ENCODE measurements around the gene SLC16A3. TPM values are rescaled to one million over a fixed set of nuclear protein-coding genes. Genes with fewer than 3 reads are reported as not detected.
A peak's percentile ranks its signal among the peaks of the same experiment; 100 is the strongest.

SLC16A3 gene
- total and polyA plus RNA-seq, 10 of the 15 experiments (the other 5 are each of a cell fraction or from before 2014, with no cell fraction given): 0.10 to 46.5 (median 8.0) TPM

DNA sequence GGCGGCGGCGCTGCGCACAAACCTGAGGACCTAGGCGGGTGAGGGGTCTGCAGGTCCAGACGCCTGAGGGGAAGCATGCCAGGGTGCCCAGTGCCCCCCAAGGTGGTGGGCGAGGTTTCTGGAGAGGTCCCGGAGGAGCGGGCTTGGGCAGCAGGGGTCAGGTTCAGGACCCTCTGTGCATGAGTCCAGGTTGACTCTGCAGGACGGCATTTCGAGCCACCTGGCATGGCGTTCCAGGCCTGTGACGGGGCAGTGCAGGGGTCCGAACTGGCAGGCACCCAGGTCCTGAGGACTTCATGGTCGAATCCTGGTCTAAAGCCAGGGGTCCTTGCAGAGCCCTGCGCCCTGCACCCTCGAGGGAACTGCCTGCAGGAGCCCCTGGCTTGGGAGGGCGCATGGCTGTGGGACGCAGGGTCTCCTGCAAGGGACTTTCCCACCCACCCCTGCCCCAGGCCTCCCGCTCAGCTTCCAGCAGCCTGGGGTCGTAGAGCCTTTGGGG lies 3.5 kb downstream of the SLC16A3 start (continued):
- TF ChIP-seq, protein P1, sequence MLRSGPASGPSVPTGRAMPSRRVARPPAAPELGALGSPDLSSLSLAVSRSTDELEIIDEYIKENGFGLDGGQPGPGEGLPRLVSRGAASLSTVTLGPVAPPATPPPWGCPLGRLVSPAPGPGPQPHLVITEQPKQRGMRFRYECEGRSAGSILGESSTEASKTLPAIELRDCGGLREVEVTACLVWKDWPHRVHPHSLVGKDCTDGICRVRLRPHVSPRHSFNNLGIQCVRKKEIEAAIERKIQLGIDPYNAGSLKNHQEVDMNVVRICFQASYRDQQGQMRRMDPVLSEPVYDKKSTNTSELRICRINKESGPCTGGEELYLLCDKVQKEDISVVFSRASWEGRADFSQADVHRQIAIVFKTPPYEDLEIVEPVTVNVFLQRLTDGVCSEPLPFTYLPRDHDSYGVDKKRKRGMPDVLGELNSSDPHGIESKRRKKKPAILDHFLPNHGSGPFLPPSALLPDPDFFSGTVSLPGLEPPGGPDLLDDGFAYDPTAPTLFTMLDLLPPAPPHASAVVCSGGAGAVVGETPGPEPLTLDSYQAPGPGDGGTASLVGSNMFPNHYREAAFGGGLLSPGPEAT (IDR thresholded peaks at IDR 0.05; ENCODE audit: low read depth): no peak

DNA sequence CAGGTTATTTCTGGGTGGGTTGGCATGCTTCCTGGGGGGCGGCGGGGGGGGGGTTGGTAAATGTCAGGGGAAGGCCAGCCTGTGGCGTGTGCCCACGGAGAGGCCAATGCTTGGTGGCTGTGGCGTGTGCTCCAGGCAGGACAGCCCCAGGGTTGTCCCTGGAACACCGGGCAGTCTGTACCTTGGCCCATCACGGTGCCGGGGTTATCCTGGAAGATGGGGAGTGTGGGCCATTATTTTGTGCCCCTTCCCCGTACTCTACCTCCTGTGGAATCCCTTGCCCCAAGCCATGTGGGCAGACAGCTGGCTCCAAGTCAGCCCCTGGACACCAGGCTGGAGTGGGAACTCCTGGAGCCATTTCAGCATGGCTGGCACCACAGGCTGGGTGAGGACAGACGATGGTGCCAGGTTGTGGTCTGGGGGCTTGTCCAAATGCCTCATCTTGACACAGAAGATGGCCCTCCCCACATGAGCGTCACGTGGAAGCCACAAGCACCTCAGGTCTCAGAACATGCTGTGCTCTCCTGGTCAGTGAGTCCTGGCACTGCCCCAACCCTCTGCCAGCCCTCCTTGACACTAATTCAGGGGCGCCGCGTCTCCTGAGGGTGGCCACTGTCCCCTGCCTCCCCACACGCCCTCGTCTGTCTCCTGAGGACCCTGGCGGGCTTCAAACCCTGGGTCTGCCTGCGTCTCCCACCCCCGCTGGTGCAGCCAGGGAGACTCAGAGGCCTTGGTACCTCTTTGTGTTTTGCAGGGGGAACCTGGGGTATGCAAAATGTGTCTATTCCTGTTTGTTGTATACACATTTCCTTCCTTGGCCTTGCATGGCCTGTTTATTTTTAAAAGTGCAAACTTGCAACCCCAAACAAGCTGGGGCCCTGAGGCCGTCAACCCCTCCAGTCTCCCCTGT lies 4.3 kb downstream of the SLC16A3 start:
- Histone ChIP-seq H3K27ac (ENCODE audit: control insufficient read depth, insufficient read depth) (no peak overlapping the region), H4K20me1 (ENCODE audit: control insufficient read depth, insufficient read depth) (no peaks in the 10 kb centered on the region)

More for the DNA sequence above, 4.3 kb downstream of the SLC16A3 start:
- H3K27me3 ChIP-seq (replicated peaks in 1 of 2; ENCODE audit: control insufficient read depth in 2 of 2, insufficient read depth in 2 of 2, low read length in 1 of 2): no peaks in the 10 kb centered on the region
- intact Hi-C loops (cut with micrococcal nuclease; ENCODE audit: unreplicated experiment) (loop anchor here (5.0 kb wide), 1 partner anchor 179 kb away; no protein-coding TSS in a partner anchor), in situ Hi-C loops (cut with MboI) (no loop called here)
- ChIA-PET SMC1A (ENCODE audit: uncharacterized antibody, unreplicated experiment) (no interaction called here), CTCF (interaction anchor here (0.6 kb wide), 1 partner anchor 27 kb away, joined by 3 read pairs; no protein-coding TSS in a partner anchor), RAD21 (ENCODE audit: unreplicated experiment) (no interaction called here), POLR2A (interaction anchor here (0.6 kb wide), 2 partner anchors 8 to 300 kb away, joined by 3 read pairs; no protein-coding TSS in a partner anchor)
- peaks cover 49% of the 10 kb centered on the region for H3K4me1 ChIP-seq (ENCODE audit: control insufficient read depth, insufficient read depth, low read length)
- TF ChIP-seq POLR2AphosphoS2 (IDR thresholded peaks at IDR 0.05; ENCODE audit: low read depth, low read length) (peak; percentile 71; the same call in 1 of the 2 replicates), MEF2A (IDR thresholded peaks at IDR 0.05; ENCODE audit: insufficient read depth, low read depth, low read length) (0 out of 2 replicates have a peak, but pooled peaks have one; percentile 15), CREB1 (IDR thresholded peaks at IDR 0.05; ENCODE audit: low read depth) (no peak)
- WGBS (ENCODE audit: insufficient coverage, insufficient replicate concordance, low lambda C conversion rate, missing lambda C conversion rate): 34% methylated on average over 19 of the region's 21 CpGs
- peaks cover 0 to 16% of the 10 kb centered on the region in 2 experiments; a peak in 3 of 4 replicates for H3K36me3 ChIP-seq (ENCODE audit: control insufficient read depth in 2 of 2, insufficient read depth in 2 of 2, low read length in 1 of 2)
- no peak overlapping the region for H2AFZ ChIP-seq (ENCODE audit: control insufficient read depth, low read depth, low read length)
- no peak for DNase-seq (ENCODE audit: low read depth, low spot score)
- FAIRE-seq: no peak
- no peaks in the 10 kb centered on the region for H3K9me3 ChIP-seq (replicated peaks; ENCODE audit: control insufficient read depth, insufficient read depth, low read length)
- H3K9ac ChIP-seq (ENCODE audit: control insufficient read depth, insufficient read depth, low read length): peak overlapping the region; percentile 39; the same call in 1 of the 2 replicates
- peaks cover 78% of the 10 kb centered on the region for H3K79me2 ChIP-seq (ENCODE audit: control insufficient read depth, insufficient read depth, low read length)
- peak overlapping the region; percentile 99 for H3K4me3 ChIP-seq
- no TSS peak for BruUV-seq (replicated peaks)
- no peak for ATAC-seq
- peak overlapping the region; percentile 49 for H3K4me2 ChIP-seq (ENCODE audit: control insufficient read depth, insufficient read depth)
